Cerebellar nuclear complex (tissue), 1 donor: ENCODE data around the gene MIPEP.
"Not testable (repeated sequence)": the region's sequence is repeated elsewhere in the genome, so short reads cannot be mapped to it uniquely, and the experiment has no call there.

Source experiments
- DNase-seq, 2 experiments: peaks; one replicate each; lab custom pipeline; 2025; lab: John Stamatoyannopoulos, UW

MIPEP gene

GRCh38 chr13:23889615-23890607 lies 711 bp upstream of the MIPEP start:
- no peak for DNase-seq

GRCh38 chr13:23884361-23884760 lies 4.8 kb downstream of the MIPEP start:
- DNase-seq, result not testable (repeated sequence)

GRCh38 chr13:23883255-23883654 lies 5.9 kb downstream of the MIPEP start:
- DNase-seq, result no peak

- not testable (repeated sequence) for DNase-seq
These were observed 7.8 kb downstream of the MIPEP start for GRCh38 chr13:23881402-23881800.

- DNase-seq, result not testable (repeated sequence)
These were observed 8.5 kb downstream of the MIPEP start for GRCh38 chr13:23880493-23881401.

GRCh38 chr13:23877286-23877685 lies 11.9 kb downstream of the MIPEP start:
- no peak for DNase-seq

GRCh38 chr13:23876265-23876664 lies 12.9 kb downstream of the MIPEP start:
- no peak for DNase-seq

- DNase-seq, result no peak
These were observed 17.5 kb downstream of the MIPEP start for GRCh38 chr13:23871616-23872220.

GRCh38 chr13:23870356-23871140 lies 18.7 kb downstream of the MIPEP start:
- no peak for DNase-seq

- no peak for DNase-seq
These were observed 20.7 kb downstream of the MIPEP start for GRCh38 chr13:23868521-23868920.

GRCh38 chr13:23867027-23867491 lies 22.1 kb downstream of the MIPEP start:
- DNase-seq, result no peak

GRCh38 chr13:23866420-23867026 lies 22.7 kb downstream of the MIPEP start:
- DNase-seq, result no peak

- DNase-seq, result no peak
These were observed 23.3 kb downstream of the MIPEP start for GRCh38 chr13:23865906-23866305.

GRCh38 chr13:23865026-23865425 lies 24.2 kb downstream of the MIPEP start:
- no peak for DNase-seq

GRCh38 chr13:23861310-23861709 lies 27.9 kb downstream of the MIPEP start:
- DNase-seq, result no peak

- no peak for DNase-seq
These were observed 29.3 kb downstream of the MIPEP start for GRCh38 chr13:23859904-23860303.

- DNase-seq, result no peak
These were observed 29.7 kb downstream of the MIPEP start for GRCh38 chr13:23859455-23859854.

GRCh38 chr13:23858546-23858945 lies 30.7 kb downstream of the MIPEP start:
- DNase-seq, result no peak

GRCh38 chr13:23856008-23856750 lies 33.0 kb downstream of the MIPEP start:
- peak; percentile 33 to 54 for DNase-seq

GRCh38 chr13:23855360-23855759 lies 33.8 kb downstream of the MIPEP start:
- no peak for DNase-seq
